Placental epithelial cell (primary cell): Measurements from ENCODE around the gene PCYT1A. TPM values are rescaled to one million over a fixed set of nuclear protein-coding genes. Genes with fewer than 3 reads are reported as not detected.

Experiments used
- small RNA-seq: library from RNA; depleted of rRNA; stranded (forward); fragments of <200 nt; gene quantifications from one replicate; pipeline ENCODE3, GENCODE V24; 2012
- total RNA-seq: library from RNA; depleted of rRNA; stranded (reverse); fragments of >200 nt; gene quantifications from 2 replicates; pipeline ENCODE4 v1.2.3, GENCODE V29; 2012

The PCYT1A gene
- total RNA-seq, result 76.2 and 117 TPM in 2 replicates

DNA sequence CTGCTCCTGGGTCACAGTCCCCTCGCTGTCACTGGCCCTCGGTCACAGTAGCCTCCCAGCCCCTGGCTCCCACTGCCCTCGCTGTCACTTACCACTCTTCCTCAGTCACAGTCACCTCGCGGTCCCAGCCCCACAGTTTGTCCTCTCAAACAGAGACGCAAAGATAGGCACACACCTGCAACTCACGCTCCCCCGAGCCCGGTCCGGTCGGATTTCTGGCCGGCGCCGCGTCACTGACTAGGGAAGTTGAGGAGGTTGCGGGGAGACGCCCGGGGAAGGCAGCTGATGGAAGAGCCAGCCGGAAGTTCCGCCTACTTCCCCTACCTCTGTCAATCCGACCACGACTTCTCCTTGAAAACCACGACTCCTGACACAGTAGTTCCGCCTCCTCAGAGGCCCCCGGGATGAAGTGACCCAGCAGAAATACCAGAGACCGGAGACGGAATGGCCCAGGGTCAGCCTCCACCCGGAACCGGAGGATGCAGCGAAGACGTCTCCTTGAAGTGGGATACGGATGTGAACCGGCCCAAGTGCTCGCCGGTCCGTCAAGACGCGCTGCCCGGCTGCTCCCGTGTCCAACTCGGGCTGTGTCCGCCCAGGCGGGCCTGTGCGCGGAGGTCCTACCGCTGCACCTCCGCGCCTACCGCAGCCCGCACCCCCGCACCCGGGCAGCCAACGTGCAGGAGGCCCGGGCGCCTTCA, at the start of gene PCYT1A:
TSS of gene PCYT1A (minus strand) at position 287 of the 701 bp plus-strand sequence. CDS start 17,195 bp downstream, outside the sequence.

DNA sequence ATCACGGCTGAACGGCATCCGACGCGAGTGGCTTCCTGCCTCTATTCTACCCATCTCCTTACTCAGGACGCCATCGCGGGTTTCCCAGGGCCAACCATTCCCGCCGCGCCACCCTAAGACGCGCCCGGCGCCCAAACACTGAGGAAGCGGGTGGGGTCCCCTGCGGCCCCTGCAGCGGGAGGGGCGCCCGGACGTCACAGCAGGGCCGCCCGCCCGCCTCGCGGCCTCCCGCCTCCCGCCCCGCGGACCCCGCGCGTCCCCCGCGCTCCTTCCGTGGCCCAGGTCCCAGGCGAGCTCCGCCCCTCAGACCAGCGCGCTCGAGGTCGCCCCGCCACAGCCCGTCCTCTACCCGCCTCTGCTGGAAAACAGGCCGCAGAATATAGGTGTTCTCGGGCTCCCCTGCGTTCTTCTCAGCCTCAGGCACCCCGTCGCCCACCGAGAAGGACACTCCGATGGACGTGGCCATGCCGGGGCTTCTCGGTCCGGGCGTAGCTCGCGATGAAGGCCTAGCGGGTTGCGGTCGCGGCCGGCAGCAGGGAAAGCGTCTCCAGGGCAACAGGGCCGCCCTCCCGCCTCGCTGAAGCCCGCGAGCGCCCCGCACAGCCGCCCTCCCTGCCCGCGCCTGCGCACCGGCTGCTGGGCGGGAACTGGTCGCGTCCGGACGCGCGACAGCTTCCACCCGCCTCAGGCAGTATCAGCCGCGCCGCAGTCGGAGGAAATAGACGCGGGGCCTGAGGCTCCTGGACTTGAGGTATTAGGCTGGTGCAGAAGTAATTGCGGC, 30.4 kb upstream of the PCYT1A start, which contains the start of gene DYNLT2B:
TSS of gene DYNLT2B (minus strand) at position 554 of the 781 bp plus-strand sequence. CDS start at position 466, 88 bp downstream.

GRCh38 chr3:196216089-196216564, 71.4 kb downstream of the PCYT1A start, which contains the start of gene SLC51A:
Gene SLC51A, plus strand, starts transcription at chr3:196216534. Its CDS starts 179 bp downstream, at chr3:196216713.

GRCh38 chr3:196210673-196211556, 76.6 kb downstream of the PCYT1A start, which contains the start of gene ZDHHC19:
Gene ZDHHC19, minus strand, starts transcription at chr3:196211400. Its CDS starts 85 bp downstream, at chr3:196211315.

Small RNA genes within 50 kb of the gene (small RNA-seq; reads per million reads assigned to genes)
- gene AC069257.2 (not detected), gene RF00019 (not detected)

Other genes starting within 250 kb of the PCYT1A start
- gene TFRC, start 205.6 kb downstream of the PCYT1A start, total RNA-seq, result 36.5 and 43.7 TPM in 2 replicates
- not detected in 2 replicates for gene ZDHHC19, start 76.3 kb downstream of the PCYT1A start, total RNA-seq
- not detected in 2 replicates for gene SLC51A, start 71.2 kb downstream of the PCYT1A start, total RNA-seq
- gene DYNLT2B, start 30.5 kb upstream of the PCYT1A start, total RNA-seq, result 13.9 and 15.3 TPM in 2 replicates
- gene TM4SF19, start 50.7 kb upstream of the PCYT1A start, total RNA-seq, result 0.11 TPM in 1 of 2 replicates, not detected in the other
- 19.5 and 23.9 TPM in 2 replicates for gene UBXN7, start 144.7 kb upstream of the PCYT1A start, total RNA-seq
- gene RNF168, start 216.0 kb upstream of the PCYT1A start, total RNA-seq, result 13.7 and 14.7 TPM in 2 replicates
- not detected in 2 replicates for gene SMCO1, start 227.6 kb upstream of the PCYT1A start, total RNA-seq